ENCODE results near the gene ABCA1. TPM values are rescaled to one million over a fixed set of nuclear protein-coding genes. Genes with fewer than 3 reads are reported as not detected.

The ABCA1 gene
- total and polyA plus RNA-seq, 2 of the 13 experiments (the other 11 are each of a cell fraction or from before 2014, with no cell fraction given) = 26.8 to 63.8 TPM

- no peak for TF ChIP-seq RARA (CRISPR knock-in tag; IDR thresholded peaks at IDR 0.05)
- no peak for TF ChIP-seq HNF4G (IDR thresholded peaks at IDR 0.05; ENCODE audit: borderline replicate concordance, low read depth, low read length)
- TF ChIP-seq HNF4G (CRISPR knock-in tag; IDR thresholded peaks at IDR 0.05; ENCODE audit: borderline replicate concordance, low read depth) = no peak
- no peak for TF ChIP-seq PLRG1 (conservative IDR thresholded peaks at IDR 0.05)
- TF ChIP-seq, protein P1, sequence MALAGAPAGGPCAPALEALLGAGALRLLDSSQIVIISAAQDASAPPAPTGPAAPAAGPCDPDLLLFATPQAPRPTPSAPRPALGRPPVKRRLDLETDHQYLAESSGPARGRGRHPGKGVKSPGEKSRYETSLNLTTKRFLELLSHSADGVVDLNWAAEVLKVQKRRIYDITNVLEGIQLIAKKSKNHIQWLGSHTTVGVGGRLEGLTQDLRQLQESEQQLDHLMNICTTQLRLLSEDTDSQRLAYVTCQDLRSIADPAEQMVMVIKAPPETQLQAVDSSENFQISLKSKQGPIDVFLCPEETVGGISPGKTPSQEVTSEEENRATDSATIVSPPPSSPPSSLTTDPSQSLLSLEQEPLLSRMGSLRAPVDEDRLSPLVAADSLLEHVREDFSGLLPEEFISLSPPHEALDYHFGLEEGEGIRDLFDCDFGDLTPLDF (CRISPR knock-in tag; IDR thresholded peaks at IDR 0.05) = no peak
- TF ChIP-seq SMAD9 (CRISPR knock-in tag; IDR thresholded peaks at IDR 0.05) = no peak
- TF ChIP-seq ZNF101 (CRISPR knock-in tag; IDR thresholded peaks at IDR 0.05; ENCODE audit: borderline replicate concordance, low read depth) = no peak
- TF ChIP-seq, protein P2, sequence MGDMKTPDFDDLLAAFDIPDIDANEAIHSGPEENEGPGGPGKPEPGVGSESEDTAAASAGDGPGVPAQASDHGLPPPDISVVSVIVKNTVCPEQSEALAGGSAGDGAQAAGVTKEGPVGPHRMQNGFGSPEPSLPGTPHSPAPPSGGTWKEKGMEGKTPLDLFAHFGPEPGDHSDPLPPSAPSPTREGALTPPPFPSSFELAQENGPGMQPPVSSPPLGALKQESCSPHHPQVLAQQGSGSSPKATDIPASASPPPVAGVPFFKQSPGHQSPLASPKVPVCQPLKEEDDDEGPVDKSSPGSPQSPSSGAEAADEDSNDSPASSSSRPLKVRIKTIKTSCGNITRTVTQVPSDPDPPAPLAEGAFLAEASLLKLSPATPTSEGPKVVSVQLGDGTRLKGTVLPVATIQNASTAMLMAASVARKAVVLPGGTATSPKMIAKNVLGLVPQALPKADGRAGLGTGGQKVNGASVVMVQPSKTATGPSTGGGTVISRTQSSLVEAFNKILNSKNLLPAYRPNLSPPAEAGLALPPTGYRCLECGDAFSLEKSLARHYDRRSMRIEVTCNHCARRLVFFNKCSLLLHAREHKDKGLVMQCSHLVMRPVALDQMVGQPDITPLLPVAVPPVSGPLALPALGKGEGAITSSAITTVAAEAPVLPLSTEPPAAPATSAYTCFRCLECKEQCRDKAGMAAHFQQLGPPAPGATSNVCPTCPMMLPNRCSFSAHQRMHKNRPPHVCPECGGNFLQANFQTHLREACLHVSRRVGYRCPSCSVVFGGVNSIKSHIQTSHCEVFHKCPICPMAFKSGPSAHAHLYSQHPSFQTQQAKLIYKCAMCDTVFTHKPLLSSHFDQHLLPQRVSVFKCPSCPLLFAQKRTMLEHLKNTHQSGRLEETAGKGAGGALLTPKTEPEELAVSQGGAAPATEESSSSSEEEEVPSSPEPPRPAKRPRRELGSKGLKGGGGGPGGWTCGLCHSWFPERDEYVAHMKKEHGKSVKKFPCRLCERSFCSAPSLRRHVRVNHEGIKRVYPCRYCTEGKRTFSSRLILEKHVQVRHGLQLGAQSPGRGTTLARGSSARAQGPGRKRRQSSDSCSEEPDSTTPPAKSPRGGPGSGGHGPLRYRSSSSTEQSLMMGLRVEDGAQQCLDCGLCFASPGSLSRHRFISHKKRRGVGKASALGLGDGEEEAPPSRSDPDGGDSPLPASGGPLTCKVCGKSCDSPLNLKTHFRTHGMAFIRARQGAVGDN (CRISPR knock-in tag; IDR thresholded peaks at IDR 0.05) = peak; percentile 74
- no peak for TF ChIP-seq ZBTB8A (CRISPR knock-in tag; IDR thresholded peaks at IDR 0.05; ENCODE audit: borderline replicate concordance, low read depth)
- 0 out of 2 replicates have a peak, but pooled peaks have one; percentile 24 for TF ChIP-seq MZF1 (CRISPR knock-in tag; IDR thresholded peaks at IDR 0.05; ENCODE audit: borderline replicate concordance)
- TF ChIP-seq, protein P3, sequence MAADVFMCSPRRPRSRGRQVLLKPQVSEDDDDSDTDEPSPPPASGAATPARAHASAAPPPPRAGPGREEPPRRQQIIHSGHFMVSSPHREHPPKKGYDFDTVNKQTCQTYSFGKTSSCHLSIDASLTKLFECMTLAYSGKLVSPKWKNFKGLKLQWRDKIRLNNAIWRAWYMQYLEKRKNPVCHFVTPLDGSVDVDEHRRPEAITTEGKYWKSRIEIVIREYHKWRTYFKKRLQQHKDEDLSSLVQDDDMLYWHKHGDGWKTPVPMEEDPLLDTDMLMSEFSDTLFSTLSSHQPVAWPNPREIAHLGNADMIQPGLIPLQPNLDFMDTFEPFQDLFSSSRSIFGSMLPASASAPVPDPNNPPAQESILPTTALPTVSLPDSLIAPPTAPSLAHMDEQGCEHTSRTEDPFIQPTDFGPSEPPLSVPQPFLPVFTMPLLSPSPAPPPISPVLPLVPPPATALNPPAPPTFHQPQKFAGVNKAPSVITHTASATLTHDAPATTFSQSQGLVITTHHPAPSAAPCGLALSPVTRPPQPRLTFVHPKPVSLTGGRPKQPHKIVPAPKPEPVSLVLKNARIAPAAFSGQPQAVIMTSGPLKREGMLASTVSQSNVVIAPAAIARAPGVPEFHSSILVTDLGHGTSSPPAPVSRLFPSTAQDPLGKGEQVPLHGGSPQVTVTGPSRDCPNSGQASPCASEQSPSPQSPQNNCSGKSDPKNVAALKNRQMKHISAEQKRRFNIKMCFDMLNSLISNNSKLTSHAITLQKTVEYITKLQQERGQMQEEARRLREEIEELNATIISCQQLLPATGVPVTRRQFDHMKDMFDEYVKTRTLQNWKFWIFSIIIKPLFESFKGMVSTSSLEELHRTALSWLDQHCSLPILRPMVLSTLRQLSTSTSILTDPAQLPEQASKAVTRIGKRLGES (CRISPR knock-in tag; IDR thresholded peaks at IDR 0.05; ENCODE audit: borderline replicate concordance) = no peak
- TF ChIP-seq TBX2 (CRISPR knock-in tag; IDR thresholded peaks at IDR 0.05; ENCODE audit: borderline replicate concordance) = 0 out of 2 replicates have a peak, but pooled peaks have one; percentile 21
- TF ChIP-seq NFKBIZ (CRISPR knock-in tag; IDR thresholded peaks at IDR 0.05) = no peak
- peak; percentile 22; the same call in 1 of the 2 replicates for TF ChIP-seq ZNF768 (CRISPR knock-in tag; IDR thresholded peaks at IDR 0.05)
- TF ChIP-seq SCMH1 (CRISPR knock-in tag; IDR thresholded peaks at IDR 0.05; ENCODE audit: borderline replicate concordance) = no peak
- TF ChIP-seq CHD4 (IDR thresholded peaks at IDR 0.05; ENCODE audit: borderline replicate concordance, low read length) = no peak
- TF ChIP-seq NFYC (CRISPR knock-in tag; IDR thresholded peaks at IDR 0.05) = no peak
- TF ChIP-seq POLR2A (IDR thresholded peaks at IDR 0.05; ENCODE audit: insufficient read depth in 1 of 2, low read depth in 2 of 2, low read length in 2 of 2) = peak in 1 of 2 experiments; percentile 25; a peak in 1 of 4 replicates
- no peak for TF ChIP-seq RBM39 (IDR thresholded peaks at IDR 0.05; ENCODE audit: low read depth, low read length, poor library complexity, severe bottlenecking)
These were observed 24.3 kb downstream of the ABCA1 start (continued) for GRCh38 chr9:104903609-104904008.
